Left renal pelvis (tissue), 4 donors: ENCODE measurements around the gene WDPCP. TPM values are rescaled to one million over a fixed set of nuclear protein-coding genes. Genes with fewer than 3 reads are reported as not detected.
"Not testable (repeated sequence)": the region's sequence is repeated elsewhere in the genome, so short reads cannot be mapped to it uniquely, and the experiment has no call there.

Source experiments
- DNase-seq, 4 donors: peaks; one replicate each; pipeline ENCODE4 v3.0.0-alpha.2; 2013; ENCODE audit warnings: low read depth in 4 of 4, low spot score in 3 of 4
- polyA plus RNA-seq, 4 donors: library from polyadenylated mRNA; unstranded; fragments of 120-200 nt; gene quantifications; one replicate each; pipeline ENCODE4 v1.2.1, GENCODE V29; 2013; ENCODE audit not compliant: insufficient read length in 4 of 4

WDPCP gene
- polyA plus RNA-seq, 4 donors: 11.1 to 14.3 (median 13.6) TPM

GRCh38 chr2:63374341-63374740, 213.9 kb downstream of the WDPCP start:
- no peak for DNase-seq

GRCh38 chr2:63372549-63372948, 215.7 kb downstream of the WDPCP start:
- DNase-seq: no peak

- DNase-seq: no peak
Measured at GRCh38 chr2:63369146-63369545, 219.1 kb downstream of the WDPCP start.

- DNase-seq: no peak
Measured at GRCh38 chr2:63364866-63365265, 223.4 kb downstream of the WDPCP start.

- DNase-seq: not testable (repeated sequence)
Measured at GRCh38 chr2:63357722-63358121, 230.6 kb downstream of the WDPCP start.

GRCh38 chr2:63347361-63347760, 240.9 kb downstream of the WDPCP start:
- no peak for DNase-seq

- DNase-seq: no peak
Measured at GRCh38 chr2:63346411-63346810, 241.9 kb downstream of the WDPCP start.

GRCh38 chr2:63345285-63345633, 243.0 kb downstream of the WDPCP start:
- no peak for DNase-seq

- DNase-seq: no peak
Measured at GRCh38 chr2:63344575-63345284, 243.5 kb downstream of the WDPCP start.

- no peak for DNase-seq
Measured at GRCh38 chr2:63343397-63344109, 244.7 kb downstream of the WDPCP start.

- DNase-seq: no peak
Measured at GRCh38 chr2:63340443-63340842, 247.8 kb downstream of the WDPCP start.

- no peak for DNase-seq
Measured at GRCh38 chr2:63334910-63335309, 253.4 kb downstream of the WDPCP start.

GRCh38 chr2:63326473-63326872, 261.8 kb downstream of the WDPCP start:
- no peak for DNase-seq

- not testable (repeated sequence) for DNase-seq
Measured at GRCh38 chr2:63323662-63324061, 264.6 kb downstream of the WDPCP start.

- not testable (repeated sequence) for DNase-seq
Measured at GRCh38 chr2:63321973-63322372, 266.3 kb downstream of the WDPCP start.

- DNase-seq: no peak
Measured at GRCh38 chr2:63320669-63321068, 267.6 kb downstream of the WDPCP start.

GRCh38 chr2:63310614-63311013, 277.7 kb downstream of the WDPCP start:
- DNase-seq: no peak

GRCh38 chr2:63301481-63301880, 286.8 kb downstream of the WDPCP start:
- peak in 1 of 4 donors; percentile 1 for DNase-seq

GRCh38 chr2:63300835-63301234, 287.4 kb downstream of the WDPCP start:
- DNase-seq: no peak

- no peak for DNase-seq
Measured at GRCh38 chr2:63287956-63288355, 300.3 kb downstream of the WDPCP start.

GRCh38 chr2:63286520-63286919, 301.8 kb downstream of the WDPCP start:
- DNase-seq: not testable (repeated sequence)

GRCh38 chr2:63283273-63283672, 305.0 kb downstream of the WDPCP start:
- DNase-seq: no peak
